NB4 (cell line): ENCODE results near the gene CAPN10.

ENCODE experiments used
- DNase-seq: peaks from one replicate; pipeline ENCODE4 v3.0.0; 2010; ENCODE audit warnings: low read depth
- H3K4me3 ChIP-seq: one replicate; pipeline ENCODE4 v1.5.1; 2011; ENCODE audit warnings: mild to moderate bottlenecking, low read depth, low read length, moderate library complexity
- MAX ChIP-seq: IDR thresholded peaks from 2 replicates; pipeline ENCODE4 v1.6.1; 2011; ENCODE audit warnings: low read depth, low read length
- MYC ChIP-seq: IDR thresholded peaks from 2 replicates; pipeline ENCODE4 v1.6.1; 2011; ENCODE audit warnings: low read depth, low read length
- POLR2A ChIP-seq: IDR thresholded peaks from 2 replicates; pipeline ENCODE4 v1.6.1; 2011; ENCODE audit warnings: mild to moderate bottlenecking; ENCODE audit not compliant: insufficient read length; ENCODE audit errors: extremely low read depth
- TF ChIP-seq, protein P1 (sequence below): IDR thresholded peaks from one replicate; pipeline ENCODE4 v1.5.1; 2012; ENCODE audit warnings: low read depth, low read length

The CAPN10 gene

GRCh38 chr2:240630771-240631547 is 44.4 kb downstream of the CAPN10 start:
- TF ChIP-seq MYC, result no peak
- no peak for TF ChIP-seq MAX
- TF ChIP-seq, protein P1, sequence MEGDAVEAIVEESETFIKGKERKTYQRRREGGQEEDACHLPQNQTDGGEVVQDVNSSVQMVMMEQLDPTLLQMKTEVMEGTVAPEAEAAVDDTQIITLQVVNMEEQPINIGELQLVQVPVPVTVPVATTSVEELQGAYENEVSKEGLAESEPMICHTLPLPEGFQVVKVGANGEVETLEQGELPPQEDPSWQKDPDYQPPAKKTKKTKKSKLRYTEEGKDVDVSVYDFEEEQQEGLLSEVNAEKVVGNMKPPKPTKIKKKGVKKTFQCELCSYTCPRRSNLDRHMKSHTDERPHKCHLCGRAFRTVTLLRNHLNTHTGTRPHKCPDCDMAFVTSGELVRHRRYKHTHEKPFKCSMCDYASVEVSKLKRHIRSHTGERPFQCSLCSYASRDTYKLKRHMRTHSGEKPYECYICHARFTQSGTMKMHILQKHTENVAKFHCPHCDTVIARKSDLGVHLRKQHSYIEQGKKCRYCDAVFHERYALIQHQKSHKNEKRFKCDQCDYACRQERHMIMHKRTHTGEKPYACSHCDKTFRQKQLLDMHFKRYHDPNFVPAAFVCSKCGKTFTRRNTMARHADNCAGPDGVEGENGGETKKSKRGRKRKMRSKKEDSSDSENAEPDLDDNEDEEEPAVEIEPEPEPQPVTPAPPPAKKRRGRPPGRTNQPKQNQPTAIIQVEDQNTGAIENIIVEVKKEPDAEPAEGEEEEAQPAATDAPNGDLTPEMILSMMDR, result no peak
- TF ChIP-seq POLR2A, result no peak
- H3K4me3 ChIP-seq, result no peak overlapping the region
- no peak for DNase-seq

DNA sequence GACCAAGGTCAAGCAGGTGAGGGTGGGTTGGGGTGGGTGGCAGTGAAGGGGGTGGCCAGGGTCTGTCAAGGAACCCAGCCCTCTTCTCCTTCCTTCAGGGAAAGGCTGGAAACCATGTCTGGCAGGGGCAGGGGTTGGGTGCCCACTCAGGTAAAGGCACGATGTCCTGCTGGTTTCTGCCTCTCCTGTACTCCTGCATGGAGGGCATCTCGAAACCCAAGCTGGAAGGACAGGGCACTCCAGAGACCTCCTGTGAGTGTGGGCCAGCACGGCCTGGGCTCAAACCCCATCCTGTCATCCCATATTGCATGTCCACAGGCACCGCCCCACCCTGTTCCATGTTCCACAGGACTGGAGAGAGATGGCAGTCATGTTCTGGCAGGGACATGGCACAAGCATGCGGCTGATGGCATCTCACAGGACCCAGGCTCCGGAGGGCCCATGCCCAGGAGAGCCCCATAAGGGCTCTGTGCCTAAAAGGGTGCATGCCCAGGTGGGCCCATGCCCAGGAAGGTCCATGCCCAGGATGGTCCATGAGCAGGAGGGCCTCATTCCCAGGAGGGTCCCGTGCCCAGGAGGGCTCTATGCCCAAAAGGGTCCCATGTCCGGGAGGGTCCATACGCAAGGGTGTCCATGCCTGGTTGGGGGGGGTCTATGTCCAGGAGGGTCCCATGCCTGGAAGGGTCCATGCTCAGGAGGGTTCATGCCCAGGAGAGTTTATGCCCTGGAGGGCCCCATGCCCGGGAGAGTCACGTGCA is 45.2 kb downstream of the CAPN10 start:
- H3K4me3 ChIP-seq, result no peak overlapping the region
- DNase-seq, result no peak
- no peak for TF ChIP-seq MAX
- no peak for TF ChIP-seq MYC

- DNase-seq, result no peak
- TF ChIP-seq POLR2A, result no peak
- TF ChIP-seq MYC, result no peak
- TF ChIP-seq MAX, result no peak
- TF ChIP-seq, protein P1, result no peak
- no peak overlapping the region for H3K4me3 ChIP-seq
These were observed 45.8 kb downstream of the CAPN10 start for GRCh38 chr2:240632306-240632721.

- DNase-seq, result no peak
- TF ChIP-seq MYC (no peak), POLR2A (no peak), MAX (no peak)
- TF ChIP-seq, protein P1, result no peak
- H3K4me3 ChIP-seq, result no peak overlapping the region
These were observed 48.8 kb downstream of the CAPN10 start for GRCh38 chr2:240635121-240635997.

GRCh38 chr2:240635998-240636547 is 49.5 kb downstream of the CAPN10 start:
- H3K4me3 ChIP-seq, result no peak overlapping the region
- no peak for TF ChIP-seq POLR2A
- TF ChIP-seq, protein P1, result no peak
- no peak for TF ChIP-seq MYC
- TF ChIP-seq MAX, result no peak
- DNase-seq, result no peak
